GM21526 (cell line): ENCODE data around the gene CREB3L1.

ENCODE experiments used
- ATAC-seq: cut with Tn5 transposase; IDR thresholded peaks from one replicate; pipeline ENCODE4 v1.9.1; 2021; ENCODE audit warnings: moderate library complexity; ENCODE audit not compliant: unreplicated experiment, low FRiP score

Gene CREB3L1

GRCh38 chr11:46315783-46316563 lies 38.5 kb downstream of the CREB3L1 start:
- ATAC-seq, result no peak

- ATAC-seq, result no peak
Observed at GRCh38 chr11:46319074-46319453, 41.6 kb downstream of the CREB3L1 start.

GRCh38 chr11:46321757-46322156 lies 44.3 kb downstream of the CREB3L1 start:
- no peak for ATAC-seq

- ATAC-seq, result no peak
Observed at GRCh38 chr11:46322759-46323158, 45.3 kb downstream of the CREB3L1 start.

- no peak for ATAC-seq
Observed at GRCh38 chr11:46326813-46327416, 49.5 kb downstream of the CREB3L1 start.

GRCh38 chr11:46327829-46328228 lies 50.4 kb downstream of the CREB3L1 start:
- ATAC-seq, result no peak

- no peak for ATAC-seq
Observed at GRCh38 chr11:46330154-46330553, 52.7 kb downstream of the CREB3L1 start.

- no peak for ATAC-seq
Observed at GRCh38 chr11:46330563-46331281, 53.3 kb downstream of the CREB3L1 start.

- ATAC-seq, result no peak
Observed at GRCh38 chr11:46331282-46331984, 54.0 kb downstream of the CREB3L1 start.

- ATAC-seq, result no peak
Observed at GRCh38 chr11:46332093-46332567, 54.7 kb downstream of the CREB3L1 start.

GRCh38 chr11:46332568-46333393 lies 55.3 kb downstream of the CREB3L1 start:
- ATAC-seq, result no peak

- no peak for ATAC-seq
Observed at GRCh38 chr11:46333394-46333947, 56.0 kb downstream of the CREB3L1 start.

GRCh38 chr11:46334211-46334610 lies 56.7 kb downstream of the CREB3L1 start:
- ATAC-seq, result no peak

- no peak for ATAC-seq
Observed at GRCh38 chr11:46335271-46335670, 57.8 kb downstream of the CREB3L1 start.

- ATAC-seq, result no peak
Observed at GRCh38 chr11:46335890-46336562, 58.6 kb downstream of the CREB3L1 start.

GRCh38 chr11:46336563-46337180 lies 59.2 kb downstream of the CREB3L1 start:
- no peak for ATAC-seq

- no peak for ATAC-seq
Observed at GRCh38 chr11:46337626-46338345, 60.3 kb downstream of the CREB3L1 start.

GRCh38 chr11:46338636-46338987 lies 61.1 kb downstream of the CREB3L1 start:
- ATAC-seq, result no peak
